NCI-H2196 (cell line): ENCODE data around the gene RELB.

Experiments used
- DNase-seq: peaks from one replicate; lab custom pipeline; 2025; ENCODE audit not compliant: unreplicated experiment; lab: John Stamatoyannopoulos, UW

Gene RELB

GRCh38 chr19:45020071-45020470 is 18.8 kb downstream of the RELB start:
- no peak for DNase-seq

- no peak for DNase-seq
Measured at GRCh38 chr19:45021971-45022370, 20.7 kb downstream of the RELB start.

- no peak for DNase-seq
Measured at GRCh38 chr19:45023048-45023447, 21.8 kb downstream of the RELB start.

GRCh38 chr19:45025264-45025663 is 24.0 kb downstream of the RELB start:
- no peak for DNase-seq

- no peak for DNase-seq
Measured at GRCh38 chr19:45027371-45027770, 26.1 kb downstream of the RELB start.

GRCh38 chr19:45030825-45031224 is 29.6 kb downstream of the RELB start:
- DNase-seq, result no peak

- DNase-seq, result no peak
Measured at GRCh38 chr19:45032421-45032820, 31.2 kb downstream of the RELB start.

GRCh38 chr19:45035755-45036154 is 34.5 kb downstream of the RELB start:
- no peak for DNase-seq

- DNase-seq, result no peak
Measured at GRCh38 chr19:45037393-45038169, 36.3 kb downstream of the RELB start.

GRCh38 chr19:45038931-45039893 is 37.9 kb downstream of the RELB start, which contains the start of gene CLASRP:
Gene CLASRP, plus strand, starts transcription at chr19:45039045. Its CDS starts 1,168 bp downstream, at chr19:45040213.
- DNase-seq, result peak; percentile 95

- DNase-seq, result no peak
Measured at GRCh38 chr19:45040059-45040771, 39.0 kb downstream of the RELB start.

GRCh38 chr19:45041125-45041524 is 39.9 kb downstream of the RELB start:
- DNase-seq, result no peak

- peak; percentile 10 for DNase-seq
Measured at GRCh38 chr19:45045671-45046353, 44.5 kb downstream of the RELB start.

- no peak for DNase-seq
Measured at GRCh38 chr19:45046355-45046754, 45.1 kb downstream of the RELB start.

- no peak for DNase-seq
Measured at GRCh38 chr19:45047188-45047797, 46.0 kb downstream of the RELB start.

- DNase-seq, result no peak
Measured at GRCh38 chr19:45049073-45049736, 47.9 kb downstream of the RELB start.

GRCh38 chr19:45050036-45050435 is 48.8 kb downstream of the RELB start:
- no peak for DNase-seq

GRCh38 chr19:45051929-45052579 is 50.8 kb downstream of the RELB start:
- DNase-seq, result no peak

GRCh38 chr19:45056831-45057230 is 55.6 kb downstream of the RELB start:
- no peak for DNase-seq
